Smooth muscle cell (in vitro differentiated cells): Measurements from ENCODE around the gene PEPD. TPM values are rescaled to one million over a fixed set of nuclear protein-coding genes. Genes with fewer than 3 reads are reported as not detected.

Experiments
- DNase-seq: peaks from one replicate; lab custom pipeline; 2025; ENCODE audit not compliant: unreplicated experiment; lab: John Stamatoyannopoulos, UW
- H2AFZ ChIP-seq: fragments of 200-600 bp; sonication (generic); 2 replicates; pipeline ENCODE4 v1.6.0; 2016; ENCODE audit warnings: antibody characterized with exemption, low read depth, mild to moderate bottlenecking
- H3F3A ChIP-seq: fragments of 200-600 bp; sonication (generic); 2 replicates; pipeline ENCODE4 v1.6.0; 2017; ENCODE audit warnings: antibody characterized with exemption, low read depth
- H3K27ac ChIP-seq: fragments of 200-600 bp; sonication (generic); 2 replicates; pipeline ENCODE4 v1.5.1; 2016; ENCODE audit warnings: low read depth, mild to moderate bottlenecking
- H3K27me3 ChIP-seq: fragments of 200-600 bp; sonication (generic); 2 replicates; pipeline ENCODE4 v1.6.1; 2016; ENCODE audit warnings: low read depth, mild to moderate bottlenecking
- H3K36me3 ChIP-seq: fragments of 200-600 bp; sonication (generic); 2 replicates; pipeline ENCODE4 v1.5.1; 2016; ENCODE audit warnings: low read depth
- H3K4me1 ChIP-seq: fragments of 200-600 bp; sonication (generic); 2 replicates; pipeline ENCODE4 v1.5.1; 2016; ENCODE audit warnings: low read depth
- H3K4me2 ChIP-seq: fragments of 200-600 bp; sonication (generic); 2 replicates; pipeline ENCODE4 v1.6.0; 2016; ENCODE audit warnings: mild to moderate bottlenecking
- H3K4me3 ChIP-seq: fragments of 200-600 bp; sonication (generic); 2 replicates; pipeline ENCODE4 v1.5.1; 2016; ENCODE audit warnings: mild to moderate bottlenecking
- H3K79me2 ChIP-seq: fragments of 200-600 bp; sonication (generic); 2 replicates; pipeline ENCODE4 v1.6.0; 2016; ENCODE audit warnings: low read depth, mild to moderate bottlenecking
- H3K9ac ChIP-seq: fragments of 200-600 bp; sonication (generic); 2 replicates; pipeline ENCODE4 v1.6.0; 2016; ENCODE audit warnings: low read depth
- H3K9me3 ChIP-seq: fragments of 200-600 bp; sonication (generic); replicated peaks from 2 replicates; pipeline ENCODE4 v1.5.1; 2016; ENCODE audit warnings: low read depth
- H4K20me1 ChIP-seq: fragments of 200-600 bp; sonication (generic); 2 replicates; pipeline ENCODE4 v1.6.0; 2016; ENCODE audit warnings: low read depth
- CTCF ChIP-seq: fragments of 200-600 bp; sonication (generic); IDR thresholded peaks from 2 replicates; pipeline ENCODE4 v1.5.1; 2017; ENCODE audit warnings: borderline replicate concordance, mild to moderate bottlenecking, antibody characterized with exemption; ENCODE audit not compliant: insufficient read depth, poor library complexity, severe bottlenecking
- WGBS: methylation state at CpG from one replicate; pipeline ENCODE4 v1.1.7; 2016; ENCODE audit warnings: low lambda C conversion rate; 5-methylcytosine and 5-hydroxymethylcytosine counted together
- polyA plus RNA-seq: library from polyadenylated mRNA; unstranded; fragments of >200 nt; fragmentation: Nextera tagmentation; extraction: Ambion mirVana; gene quantifications from 2 replicates; pipeline ENCODE4 v1.2.1, GENCODE V29; 2016
- total RNA-seq: library from RNA; depleted of rRNA; stranded (reverse); fragments of >200 nt; gene quantifications from 2 replicates; pipeline ENCODE4 v1.2.3, GENCODE V29; 2014

The PEPD gene
- total and polyA plus RNA-seq, 2 experiments from 2014 or later, result 57.2 to 70.4 TPM

- no peak overlapping the region for H3K9ac ChIP-seq
Measured at GRCh38 chr19:33409906-33410685, 111.5 kb downstream of the PEPD start.

GRCh38 chr19:33408538-33409434, 112.8 kb downstream of the PEPD start:
- Histone ChIP-seq H3K9me3 (no peaks in the 10 kb centered on the region), H3K4me3 (no peak overlapping the region), H3K27me3 (no peaks in the 10 kb centered on the region), H3K9ac (no peak overlapping the region), H2AFZ (no peak overlapping the region), H3F3A (no peaks in the 10 kb centered on the region), H3K4me2 (no peak overlapping the region), H4K20me1 (no peaks in the 10 kb centered on the region), H3K36me3 (no peaks in the 10 kb centered on the region), H3K27ac (no peak overlapping the region), H3K79me2 (no peaks in the 10 kb centered on the region), H3K4me1 (no peaks in the 10 kb centered on the region)
- DNase-seq, result no peak
- no peak for TF ChIP-seq CTCF
- WGBS, result 89% methylated on average over 18 of the region's 18 CpGs

More at GRCh38 chr19:33409906-33410685, 111.5 kb downstream of the PEPD start:
- no peaks in the 10 kb centered on the region for H3K79me2 ChIP-seq
- H3K36me3 ChIP-seq, result no peaks in the 10 kb centered on the region
- H3F3A ChIP-seq, result no peaks in the 10 kb centered on the region
- H3K4me1 ChIP-seq, result no peaks in the 10 kb centered on the region
- 97% methylated on average over 27 of the region's 27 CpGs for WGBS
- no peak overlapping the region for H3K4me3 ChIP-seq
- no peaks in the 10 kb centered on the region for H4K20me1 ChIP-seq
- DNase-seq, result no peak
- H2AFZ ChIP-seq, result no peak overlapping the region
- no peaks in the 10 kb centered on the region for H3K27me3 ChIP-seq
- no peak for TF ChIP-seq CTCF
- no peak overlapping the region for H3K27ac ChIP-seq
- H3K9me3 ChIP-seq, result no peaks in the 10 kb centered on the region
- H3K4me2 ChIP-seq, result no peak overlapping the region

GRCh38 chr19:33408116-33408515, 113.5 kb downstream of the PEPD start:
- TF ChIP-seq CTCF, result no peak
- Histone ChIP-seq H3F3A (no peaks in the 10 kb centered on the region), H3K79me2 (no peaks in the 10 kb centered on the region), H3K9ac (no peak overlapping the region), H3K27me3 (no peaks in the 10 kb centered on the region), H3K27ac (no peak overlapping the region), H3K36me3 (no peaks in the 10 kb centered on the region), H3K4me1 (no peaks in the 10 kb centered on the region), H3K9me3 (no peaks in the 10 kb centered on the region), H2AFZ (no peak overlapping the region), H4K20me1 (no peaks in the 10 kb centered on the region), H3K4me3 (no peak overlapping the region), H3K4me2 (no peak overlapping the region)
- no peak for DNase-seq
- WGBS, result 89% methylated on average over 13 of the region's 13 CpGs
